ENCODE results near the gene RNLS.

The RNLS gene

DNA sequence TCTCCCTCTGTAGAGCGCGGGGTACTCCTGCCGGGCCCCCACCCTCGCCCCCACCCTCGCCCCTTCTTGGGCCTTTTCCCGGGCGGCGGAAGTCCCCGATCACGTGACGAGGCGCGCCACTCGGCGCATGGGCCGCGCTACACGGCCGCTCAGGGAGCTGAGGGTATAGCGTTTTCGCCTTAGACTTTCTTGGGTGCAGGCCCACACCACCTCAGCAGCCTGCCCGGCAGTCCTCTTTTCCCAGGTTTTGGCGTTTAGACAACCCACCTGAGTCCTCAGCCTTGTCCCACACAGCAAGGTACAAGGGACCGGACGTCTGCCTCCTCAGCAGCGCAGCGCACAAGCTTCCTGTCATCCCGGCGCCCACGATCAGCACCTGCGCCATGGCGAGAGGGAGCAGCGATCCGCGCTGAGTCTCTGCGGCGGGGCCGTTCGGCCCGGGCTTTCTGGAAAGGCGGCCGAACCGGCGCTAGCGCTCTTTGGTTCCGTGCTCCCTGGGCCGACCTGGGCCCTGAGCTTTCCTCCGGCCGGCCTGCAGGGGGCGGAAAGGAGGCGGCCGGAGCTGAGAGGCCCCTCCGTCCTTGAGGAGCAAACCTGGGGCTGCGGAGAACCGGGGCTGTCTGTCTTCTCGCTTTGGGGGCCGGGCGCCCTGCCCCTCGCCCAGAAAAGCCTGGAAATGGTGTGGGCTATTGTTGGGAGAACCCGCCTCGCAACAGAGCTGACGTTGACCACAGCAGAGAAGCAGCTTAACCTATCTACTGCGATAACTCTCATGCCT, at the start of gene RNLS:
Gene RNLS, minus strand, starts transcription at position 513 of the 778 bp plus-strand sequence.
- DNase-seq: peak; percentile 51
- no peak within 1 kb of the TSS for H3K27ac Mint-ChIP-seq
- peaks cover 18% of the 10 kb centered on the region for H3K27me3 Mint-ChIP-seq (ENCODE audit: low read depth, poor library complexity)
- peak within 1 kb of the TSS; percentile 86 for H3K4me3 Mint-ChIP-seq
- peaks cover 4% of the 10 kb centered on the region for H3K36me3 Mint-ChIP-seq (ENCODE audit: low read depth)
- peaks cover 6% of the 10 kb centered on the region for H3K4me1 Mint-ChIP-seq
- TF ChIP-seq, protein P1, sequence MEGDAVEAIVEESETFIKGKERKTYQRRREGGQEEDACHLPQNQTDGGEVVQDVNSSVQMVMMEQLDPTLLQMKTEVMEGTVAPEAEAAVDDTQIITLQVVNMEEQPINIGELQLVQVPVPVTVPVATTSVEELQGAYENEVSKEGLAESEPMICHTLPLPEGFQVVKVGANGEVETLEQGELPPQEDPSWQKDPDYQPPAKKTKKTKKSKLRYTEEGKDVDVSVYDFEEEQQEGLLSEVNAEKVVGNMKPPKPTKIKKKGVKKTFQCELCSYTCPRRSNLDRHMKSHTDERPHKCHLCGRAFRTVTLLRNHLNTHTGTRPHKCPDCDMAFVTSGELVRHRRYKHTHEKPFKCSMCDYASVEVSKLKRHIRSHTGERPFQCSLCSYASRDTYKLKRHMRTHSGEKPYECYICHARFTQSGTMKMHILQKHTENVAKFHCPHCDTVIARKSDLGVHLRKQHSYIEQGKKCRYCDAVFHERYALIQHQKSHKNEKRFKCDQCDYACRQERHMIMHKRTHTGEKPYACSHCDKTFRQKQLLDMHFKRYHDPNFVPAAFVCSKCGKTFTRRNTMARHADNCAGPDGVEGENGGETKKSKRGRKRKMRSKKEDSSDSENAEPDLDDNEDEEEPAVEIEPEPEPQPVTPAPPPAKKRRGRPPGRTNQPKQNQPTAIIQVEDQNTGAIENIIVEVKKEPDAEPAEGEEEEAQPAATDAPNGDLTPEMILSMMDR (IDR thresholded peaks at IDR 0.05): peak; percentile 61
- H3K9me3 Mint-ChIP-seq: peaks cover 20% of the 10 kb centered on the region

DNA sequence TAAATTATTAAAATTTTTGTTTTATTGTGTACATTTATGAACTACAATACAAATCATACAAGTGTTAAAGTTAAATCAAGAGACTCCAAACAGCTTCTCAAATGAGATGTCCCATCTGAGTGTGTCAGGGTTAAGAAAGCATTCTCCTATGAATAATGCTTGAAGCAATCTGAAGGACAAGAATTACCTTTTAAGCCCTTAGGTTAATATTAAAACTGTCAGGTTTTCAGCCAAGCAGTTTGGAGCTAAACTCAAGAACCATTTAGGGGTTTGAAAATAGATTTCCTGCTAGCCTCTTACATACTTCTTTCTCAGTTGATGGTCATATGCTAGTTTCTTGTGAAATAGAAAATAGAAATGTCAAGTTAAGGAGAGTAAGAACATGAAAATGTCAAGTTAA, 41.7 kb upstream of the RNLS start:
- Mint-ChIP-seq H3K4me1 (no peaks in the 10 kb centered on the region), H3K27ac (no peak overlapping the region), H3K9me3 (peaks cover 14% of the 10 kb centered on the region), H3K27me3 (ENCODE audit: low read depth, poor library complexity) (peaks cover 8% of the 10 kb centered on the region), H3K36me3 (ENCODE audit: low read depth) (no peaks in the 10 kb centered on the region), H3K4me3 (no peak overlapping the region)
- no peak for DNase-seq
- TF ChIP-seq, protein P1 (IDR thresholded peaks at IDR 0.05): no peak

DNA sequence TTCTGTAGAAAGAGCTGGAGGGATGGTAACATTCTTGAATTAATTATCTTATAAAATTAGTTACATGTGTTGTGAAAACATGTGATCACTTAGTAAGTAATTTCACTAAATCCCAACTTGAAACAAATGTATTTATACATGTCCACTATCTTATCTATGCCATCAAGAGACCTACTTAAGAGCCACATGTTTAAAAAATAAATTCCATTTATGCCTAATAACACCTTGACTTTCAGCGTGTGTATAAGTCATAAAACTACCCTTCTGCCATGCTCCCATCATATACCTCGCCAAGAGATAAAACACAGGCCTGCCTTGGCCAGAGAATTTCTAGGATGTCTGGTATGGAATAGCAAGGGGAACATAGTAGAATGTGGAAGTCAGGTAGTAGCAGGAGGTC, 40.7 kb upstream of the RNLS start:
- H3K9me3 Mint-ChIP-seq: peaks cover 11% of the 10 kb centered on the region
- peaks cover 8% of the 10 kb centered on the region for H3K27me3 Mint-ChIP-seq (ENCODE audit: low read depth, poor library complexity)

DNA sequence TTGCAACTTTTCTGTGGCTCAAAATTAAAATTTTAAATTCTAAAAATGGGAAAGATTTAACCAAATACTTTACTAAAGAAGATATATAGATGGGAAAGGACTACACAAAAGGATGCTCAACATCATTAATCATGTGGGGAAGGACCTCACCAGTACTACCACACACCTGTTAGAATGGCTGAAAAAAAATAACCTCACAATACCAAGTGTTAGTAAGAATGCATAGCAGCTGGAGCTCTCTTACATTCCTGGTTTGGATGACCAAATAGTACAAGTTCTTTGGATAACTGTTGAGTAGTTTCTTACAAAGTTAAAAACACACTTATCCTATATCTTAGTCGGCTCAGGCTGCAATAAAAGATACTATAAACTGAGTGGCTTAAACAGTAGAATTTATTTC, 37.3 kb upstream of the RNLS start:
- Mint-ChIP-seq H3K36me3 (ENCODE audit: low read depth) (no peaks in the 10 kb centered on the region), H3K4me3 (no peak overlapping the region), H3K4me1 (no peaks in the 10 kb centered on the region), H3K27ac (no peak overlapping the region), H3K27me3 (ENCODE audit: low read depth, poor library complexity) (peaks cover 4% of the 10 kb centered on the region), H3K9me3 (no peaks in the 10 kb centered on the region)
- DNase-seq: no peak
- TF ChIP-seq, protein P1 (IDR thresholded peaks at IDR 0.05): no peak

More for the DNA sequence above, 40.7 kb upstream of the RNLS start:
- DNase-seq: no peak
- Mint-ChIP-seq H3K4me3 (no peak overlapping the region), H3K27ac (no peak overlapping the region), H3K4me1 (no peaks in the 10 kb centered on the region), H3K36me3 (ENCODE audit: low read depth) (no peaks in the 10 kb centered on the region)
- TF ChIP-seq, protein P1 (IDR thresholded peaks at IDR 0.05): no peak

DNA sequence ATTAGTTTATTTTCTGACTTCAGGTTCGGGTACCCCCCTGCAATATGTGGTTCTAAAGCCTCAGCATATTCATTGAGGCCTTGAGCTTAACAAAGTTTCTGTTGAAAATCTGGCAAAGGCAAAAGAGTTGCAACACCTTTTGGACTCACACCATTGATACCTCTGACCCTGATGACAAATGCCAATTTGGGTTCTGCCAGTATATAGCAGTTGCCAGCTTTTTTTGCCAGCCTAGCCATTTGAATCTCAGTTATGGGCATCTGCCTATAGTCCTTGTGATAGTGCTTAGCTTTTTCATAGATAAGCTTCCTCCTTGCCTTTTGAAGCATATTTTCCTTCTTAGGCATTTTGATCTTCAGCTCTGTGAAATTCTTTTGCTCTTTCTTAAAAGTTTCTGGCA, 35.4 kb upstream of the RNLS start:
- no peak for DNase-seq
- H3K4me1 Mint-ChIP-seq: no peaks in the 10 kb centered on the region
- TF ChIP-seq, protein P1 (IDR thresholded peaks at IDR 0.05): no peak
- no peaks in the 10 kb centered on the region for H3K27me3 Mint-ChIP-seq (ENCODE audit: low read depth, poor library complexity)
- H3K9me3 Mint-ChIP-seq: no peaks in the 10 kb centered on the region
- no peak overlapping the region for H3K4me3 Mint-ChIP-seq
- no peak overlapping the region for H3K27ac Mint-ChIP-seq
- H3K36me3 Mint-ChIP-seq (ENCODE audit: low read depth): no peaks in the 10 kb centered on the region

DNA sequence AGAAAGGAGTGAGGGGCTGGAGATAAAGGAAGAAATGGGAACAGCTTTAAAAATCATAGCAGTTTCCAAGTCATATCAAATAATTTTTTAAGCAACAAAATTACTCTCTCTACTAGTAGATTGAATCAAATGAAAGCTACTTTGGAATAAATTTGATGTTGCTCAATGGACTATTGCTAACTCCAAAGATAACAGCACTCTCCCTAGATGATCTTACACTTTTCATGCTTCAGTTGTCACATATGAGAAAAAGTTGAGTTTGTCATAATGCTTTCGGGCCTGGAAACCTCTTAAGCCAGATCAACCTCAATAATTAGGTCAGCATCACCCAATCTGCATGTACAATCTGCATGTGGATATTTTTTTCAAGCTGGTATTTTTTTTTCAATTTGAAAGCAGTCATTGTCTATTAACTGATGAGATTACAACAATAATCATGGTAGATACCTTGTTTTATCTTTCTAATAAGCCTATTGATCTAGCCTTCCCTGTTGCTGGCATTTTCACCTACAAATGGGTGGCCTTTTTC, 34.7 kb upstream of the RNLS start:
- DNase-seq: no peak
- Mint-ChIP-seq H3K9me3 (no peaks in the 10 kb centered on the region), H3K27me3 (ENCODE audit: low read depth, poor library complexity) (no peaks in the 10 kb centered on the region), H3K36me3 (ENCODE audit: low read depth) (no peaks in the 10 kb centered on the region), H3K4me3 (no peak overlapping the region), H3K27ac (no peak overlapping the region), H3K4me1 (no peaks in the 10 kb centered on the region)
- TF ChIP-seq, protein P1 (IDR thresholded peaks at IDR 0.05): no peak

Data from nephron progenitor cell (in vitro differentiated cells).